ENCODE measurements around the gene MAD1L1.

GRCh38 chr7:1986366-1987083, 246.2 kb downstream of the MAD1L1 start:
- no peak for TF ChIP-seq CTCF (IDR thresholded peaks at IDR 0.05)
- TF ChIP-seq POLR2A (IDR thresholded peaks at IDR 0.05) = no peak
- TF ChIP-seq EP300 (IDR thresholded peaks at IDR 0.05) = no peak
